Tibial nerve (tissue), 4 donors: ENCODE data around the gene SDCCAG8. TPM values are rescaled to one million over a fixed set of nuclear protein-coding genes. Genes with fewer than 3 reads are reported as not detected.
A peak's percentile ranks its signal among the peaks of the same experiment; 100 is the strongest.

ENCODE experiments used
- DNase-seq, 2 donors: peaks; one replicate each; pipeline ENCODE4 v3.0.0-alpha.2; 2019; ENCODE audit warnings: low spot score in 2 of 2
- H3K27ac ChIP-seq, 4 donors: fragments of 200-600 bp; sonication (generic) in 3 of 4; one replicate each; pipeline ENCODE4 v1.5.1; 2017 to 2019; ENCODE audit warnings: mild to moderate bottlenecking in 1 of 4
- H3K27me3 ChIP-seq, 2 donors: fragments of 200-600 bp; sonication (generic) in 1 of 2; one replicate each; pipeline versions ENCODE4 v1.5.1 to v1.6.0; 2017 to 2019
- H3K36me3 ChIP-seq, 3 donors: fragments of 200-600 bp; sonication (generic); one replicate each; pipeline ENCODE4 v1.5.1; 2018 to 2019
- H3K4me1 ChIP-seq, 4 donors: fragments of 200-600 bp; sonication (generic) in 3 of 4; one replicate each; pipeline ENCODE4 v1.5.1; 2017 to 2019
- H3K4me3 ChIP-seq, 4 donors: fragments of 200-600 bp; sonication (generic) in 3 of 4; one replicate each; pipeline ENCODE4 v1.5.1; 2017 to 2019; ENCODE audit warnings: mild to moderate bottlenecking in 1 of 4, moderate library complexity in 1 of 4
- H3K9me3 ChIP-seq, 4 donors: fragments of 200-600 bp; sonication (generic) in 3 of 4; one replicate each; pipeline ENCODE4 v1.5.1; 2017 to 2019
- EP300 ChIP-seq, 2 donors: sonication (generic); formaldehyde crosslinking; IDR thresholded peaks; one replicate each; pipeline ENCODE4 v1.6.1; 2017; ENCODE audit warnings: antibody characterized with exemption in 2 of 2, mild to moderate bottlenecking in 1 of 2
- POLR2A ChIP-seq, 2 donors: fragments of 450-650 bp; IDR thresholded peaks; one replicate each; pipeline ENCODE4 v1.6.1; 2017; ENCODE audit warnings: antibody characterized with exemption in 2 of 2, mild to moderate bottlenecking in 2 of 2, moderate library complexity in 2 of 2
- WGBS, 2 donors: methylation state at CpG; one replicate each; pipeline ENCODE4 v1.1.5; 2018; 5-methylcytosine and 5-hydroxymethylcytosine counted together
- total RNA-seq, 4 donors: library from RNA; depleted of rRNA; stranded (reverse); fragments of >200 nt; gene quantifications; one replicate each; pipeline ENCODE4 v1.1.0, GENCODE V29; 2016
- TF ChIP-seq, protein P1 (sequence below), 5 experiments: fragments of 200-600 bp in 3 of 5; fragments of 450-650 bp in 2 of 5; sonication (generic) in 3 of 5; IDR thresholded peaks; one replicate each; pipeline ENCODE4 v1.5.1; 2016 to 2019; ENCODE audit warnings: antibody characterized with exemption in 5 of 5, mild to moderate bottlenecking in 3 of 5, moderate library complexity in 2 of 5

Gene SDCCAG8
- total RNA-seq, 4 donors from 2014 or later, result 39.0 to 86.5 (median 56.0) TPM

DNA sequence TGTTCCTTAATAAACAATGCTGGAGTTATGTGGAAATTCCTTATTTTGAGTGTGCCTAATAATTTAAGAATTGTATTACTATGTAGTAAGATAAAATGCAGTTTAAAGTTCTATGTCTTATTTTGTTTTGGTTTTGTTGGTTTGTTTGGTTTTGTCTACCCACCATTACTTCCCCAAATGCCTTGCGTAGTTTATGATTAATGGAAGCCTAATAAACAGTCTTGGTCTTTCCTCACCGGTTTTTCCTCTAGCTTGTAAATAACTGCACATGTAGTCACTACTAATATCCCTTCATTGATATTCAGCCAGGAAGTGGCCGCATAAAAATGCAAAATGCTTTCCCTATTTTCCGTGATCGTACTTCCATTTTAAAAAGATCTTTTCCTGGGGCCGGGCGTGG, 2.9 kb downstream of the SDCCAG8 start:
- WGBS, 2 donors, result 96 to 99% methylated on average over 7 of the region's 7 CpGs
- H3K4me1 ChIP-seq, result peaks cover 0 to 51% (median 18%) of the 10 kb centered on the region in 4 donors
- TF ChIP-seq, protein P1, sequence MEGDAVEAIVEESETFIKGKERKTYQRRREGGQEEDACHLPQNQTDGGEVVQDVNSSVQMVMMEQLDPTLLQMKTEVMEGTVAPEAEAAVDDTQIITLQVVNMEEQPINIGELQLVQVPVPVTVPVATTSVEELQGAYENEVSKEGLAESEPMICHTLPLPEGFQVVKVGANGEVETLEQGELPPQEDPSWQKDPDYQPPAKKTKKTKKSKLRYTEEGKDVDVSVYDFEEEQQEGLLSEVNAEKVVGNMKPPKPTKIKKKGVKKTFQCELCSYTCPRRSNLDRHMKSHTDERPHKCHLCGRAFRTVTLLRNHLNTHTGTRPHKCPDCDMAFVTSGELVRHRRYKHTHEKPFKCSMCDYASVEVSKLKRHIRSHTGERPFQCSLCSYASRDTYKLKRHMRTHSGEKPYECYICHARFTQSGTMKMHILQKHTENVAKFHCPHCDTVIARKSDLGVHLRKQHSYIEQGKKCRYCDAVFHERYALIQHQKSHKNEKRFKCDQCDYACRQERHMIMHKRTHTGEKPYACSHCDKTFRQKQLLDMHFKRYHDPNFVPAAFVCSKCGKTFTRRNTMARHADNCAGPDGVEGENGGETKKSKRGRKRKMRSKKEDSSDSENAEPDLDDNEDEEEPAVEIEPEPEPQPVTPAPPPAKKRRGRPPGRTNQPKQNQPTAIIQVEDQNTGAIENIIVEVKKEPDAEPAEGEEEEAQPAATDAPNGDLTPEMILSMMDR (IDR thresholded peaks at IDR 0.05), result no peak
- TF ChIP-seq EP300 (IDR thresholded peaks at IDR 0.05) (no peak), POLR2A (IDR thresholded peaks at IDR 0.05) (no peak)
- no peak for DNase-seq
- H3K27me3 ChIP-seq, result no peaks in the 10 kb centered on the region
- no peak overlapping the region for H3K4me3 ChIP-seq
- H3K27ac ChIP-seq, result no peak overlapping the region
- H3K9me3 ChIP-seq, result no peaks in the 10 kb centered on the region
- no peaks in the 10 kb centered on the region for H3K36me3 ChIP-seq

DNA sequence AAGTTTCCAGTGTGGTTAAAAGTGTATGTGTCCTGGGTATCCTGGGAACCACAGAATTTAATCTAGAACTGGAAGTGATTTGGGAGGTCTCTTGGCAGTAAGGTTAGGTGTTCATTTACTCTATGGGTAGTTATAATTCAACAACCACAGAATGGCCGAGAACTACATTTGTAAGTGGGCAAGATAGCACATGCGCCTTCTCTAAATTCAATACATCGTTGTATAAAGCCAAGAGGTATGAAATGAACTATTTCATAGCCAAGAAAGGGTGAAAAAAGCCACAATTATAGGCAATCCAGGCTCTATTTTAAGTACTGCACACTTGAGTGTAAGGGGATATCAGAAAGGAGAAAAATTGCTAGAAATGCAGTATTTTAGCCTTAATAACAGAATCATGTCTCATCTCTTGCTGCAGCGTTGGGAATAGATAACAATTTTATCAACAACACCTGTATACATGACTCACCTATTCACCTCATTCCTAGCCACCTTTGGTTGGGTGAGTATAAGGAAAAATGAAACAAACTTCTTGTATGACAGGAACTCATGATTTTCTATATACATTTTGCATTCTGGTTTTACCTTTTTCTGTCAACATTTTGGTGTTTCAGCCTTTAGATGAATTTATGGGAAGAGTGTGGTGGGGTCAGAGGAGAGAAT, 4.5 kb downstream of the SDCCAG8 start:
- no peaks in the 10 kb centered on the region for H3K27me3 ChIP-seq

DNA sequence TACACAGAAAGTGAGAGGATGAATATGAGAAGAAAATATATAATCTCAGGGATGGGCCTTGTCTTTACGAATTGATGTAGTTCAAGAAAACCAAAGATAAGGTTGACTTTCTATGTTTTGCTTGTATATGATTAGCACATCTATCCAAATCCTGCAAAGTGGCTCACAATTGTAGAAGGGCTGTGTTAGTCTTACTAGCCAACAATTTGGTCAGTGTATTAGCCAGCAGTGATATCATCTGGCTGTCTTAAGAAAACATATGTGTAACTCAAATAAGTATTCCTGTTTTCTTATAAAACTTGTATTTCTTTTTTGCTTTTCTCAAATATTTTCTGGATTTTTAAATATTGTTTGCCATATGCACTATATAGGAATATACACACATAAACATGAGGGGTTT, 5.5 kb downstream of the SDCCAG8 start:
- H3K9me3 ChIP-seq, result no peaks in the 10 kb centered on the region
- H3K36me3 ChIP-seq, result no peaks in the 10 kb centered on the region
- H3K27me3 ChIP-seq, result no peaks in the 10 kb centered on the region
- no peak for DNase-seq
- TF ChIP-seq POLR2A (IDR thresholded peaks at IDR 0.05) (no peak), EP300 (IDR thresholded peaks at IDR 0.05) (no peak)
- TF ChIP-seq, protein P1 (IDR thresholded peaks at IDR 0.05), result no peak
- 68 to 72% methylated on average over 1 of the region's 1 CpG for WGBS, 2 donors
- H3K4me3 ChIP-seq, result no peak overlapping the region
- peak overlapping the region in 2 of 4 donors; percentile 16 to 47 for H3K27ac ChIP-seq
- peaks cover 0 to 76% (median 28%) of the 10 kb centered on the region in 4 donors for H3K4me1 ChIP-seq

More for the DNA sequence above, 4.5 kb downstream of the SDCCAG8 start:
- no peaks in the 10 kb centered on the region for H3K36me3 ChIP-seq
- H3K4me3 ChIP-seq, result no peak overlapping the region
- 58 to 62% methylated on average over 4 of the region's 4 CpGs for WGBS, 2 donors
- peak overlapping the region in 2 of 4 donors; percentile 16 to 47 for H3K27ac ChIP-seq
- DNase-seq, result no peak
- H3K9me3 ChIP-seq, result no peaks in the 10 kb centered on the region
- TF ChIP-seq EP300 (IDR thresholded peaks at IDR 0.05) (no peak), POLR2A (IDR thresholded peaks at IDR 0.05) (no peak)
- TF ChIP-seq, protein P1 (IDR thresholded peaks at IDR 0.05), result no peak
- H3K4me1 ChIP-seq, result peaks cover 0 to 67% (median 24%) of the 10 kb centered on the region in 4 donors

DNA sequence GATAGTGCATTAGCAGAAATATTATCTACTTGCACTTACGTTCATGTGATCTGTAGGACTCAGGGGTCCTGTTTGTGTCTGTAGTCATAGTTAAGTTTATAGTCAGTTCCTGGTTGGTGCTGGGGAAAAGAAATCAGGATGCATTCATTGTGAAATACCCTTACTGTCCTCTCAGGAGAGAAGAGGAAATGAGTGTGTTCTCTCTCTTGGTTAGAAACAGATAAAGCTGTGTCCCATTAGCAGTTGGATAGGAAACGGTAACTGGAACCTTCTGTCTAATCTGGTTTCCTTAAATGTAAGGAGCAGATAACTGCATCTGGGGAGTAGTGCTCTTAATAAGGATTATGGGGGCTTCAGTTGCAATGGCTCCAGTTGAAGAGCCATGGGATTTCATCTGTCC, 8.9 kb downstream of the SDCCAG8 start:
- Histone ChIP-seq H3K36me3 (no peaks in the 10 kb centered on the region), H3K9me3 (no peaks in the 10 kb centered on the region), H3K27me3 (no peaks in the 10 kb centered on the region), H3K4me1 (peaks cover 0 to 77% (median 27%) of the 10 kb centered on the region in 4 donors), H3K27ac (peak overlapping the region in 2 of 4 donors; percentile 59 to 70), H3K4me3 (no peak overlapping the region)
- WGBS, 2 donors, result 51 to 53% methylated on average over 2 of the region's 2 CpGs
- DNase-seq, result no peak
- peak in 1 of 2 donors; percentile 65 for TF ChIP-seq EP300 (IDR thresholded peaks at IDR 0.05)
- no peak for TF ChIP-seq POLR2A (IDR thresholded peaks at IDR 0.05)

DNA sequence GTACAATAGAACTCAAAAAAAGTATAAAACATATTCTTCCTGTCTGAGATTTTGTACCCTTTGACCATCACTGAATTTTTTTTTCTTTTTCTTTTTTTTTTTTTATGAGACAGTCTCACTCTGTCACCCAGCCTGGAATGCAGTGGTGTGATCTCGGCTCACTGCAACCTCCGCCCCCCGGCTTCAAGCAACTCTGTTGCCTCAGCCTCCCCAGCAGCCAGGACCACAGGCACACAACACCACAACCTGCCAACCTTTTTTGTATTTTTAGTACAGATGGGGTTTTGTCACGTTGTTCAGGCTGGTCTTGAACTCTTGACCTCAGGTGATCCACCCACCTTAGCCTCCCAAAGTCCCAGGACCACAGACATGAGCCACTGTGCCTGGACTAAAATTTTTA, 10.4 kb downstream of the SDCCAG8 start:
- Histone ChIP-seq H3K4me1 (peaks cover 0 to 76% (median 33%) of the 10 kb centered on the region in 4 donors), H3K4me3 (no peak overlapping the region), H3K36me3 (no peaks in the 10 kb centered on the region), H3K27me3 (no peaks in the 10 kb centered on the region), H3K9me3 (no peaks in the 10 kb centered on the region), H3K27ac (peak overlapping the region in 1 of 4 donors; percentile 23)
- TF ChIP-seq POLR2A (IDR thresholded peaks at IDR 0.05) (no peak), EP300 (IDR thresholded peaks at IDR 0.05) (no peak)
- TF ChIP-seq, protein P1 (IDR thresholded peaks at IDR 0.05), result no peak
- no peak for DNase-seq
- 81 to 84% methylated on average over 4 of the region's 4 CpGs for WGBS, 2 donors
